NCI-H2196 (cell line): ENCODE data around the gene GPSM3.
A peak's percentile ranks its signal among the peaks of the same experiment; 100 is the strongest.

ENCODE experiments used
- DNase-seq: peaks from one replicate; lab custom pipeline; 2025; ENCODE audit not compliant: unreplicated experiment; lab: John Stamatoyannopoulos, UW

Gene GPSM3

GRCh38 chr6:32175711-32176475, 16.6 kb downstream of the GPSM3 start, which contains the start of gene AGPAT1:
Gene AGPAT1 (minus strand): TSS chr6:32176084. CDS start chr6:32171496, 4,588 bp downstream.
- peak; percentile 92 for DNase-seq

- no peak for DNase-seq
These were observed 17.1 kb downstream of the GPSM3 start for GRCh38 chr6:32175322-32175710.

GRCh38 chr6:32174416-32174815, 18.0 kb downstream of the GPSM3 start:
- DNase-seq, result no peak

- DNase-seq, result no peak
These were observed 19.3 kb downstream of the GPSM3 start for GRCh38 chr6:32173051-32173727.

GRCh38 chr6:32171234-32171633, 21.2 kb downstream of the GPSM3 start:
- DNase-seq, result no peak

GRCh38 chr6:32170294-32170693, 22.1 kb downstream of the GPSM3 start:
- no peak for DNase-seq

GRCh38 chr6:32168807-32169591, 23.4 kb downstream of the GPSM3 start:
- no peak for DNase-seq

GRCh38 chr6:32168350-32168749, 24.1 kb downstream of the GPSM3 start:
- DNase-seq, result no peak

- DNase-seq, result no peak
These were observed 24.6 kb downstream of the GPSM3 start for GRCh38 chr6:32167761-32168262.

GRCh38 chr6:32167154-32167760, 25.2 kb downstream of the GPSM3 start:
- DNase-seq, result no peak

- no peak for DNase-seq
These were observed 25.9 kb downstream of the GPSM3 start for GRCh38 chr6:32166411-32167061.

GRCh38 chr6:32164295-32164694, 28.1 kb downstream of the GPSM3 start, which contains the start of gene EGFL8:
Gene EGFL8 (plus strand): TSS chr6:32164595. CDS start chr6:32166166, 1,571 bp downstream.
- DNase-seq, result no peak

GRCh38 chr6:32163559-32164258, 28.7 kb downstream of the GPSM3 start:
- no peak for DNase-seq

GRCh38 chr6:32158052-32158451, 34.4 kb downstream of the GPSM3 start:
- no peak for DNase-seq

GRCh38 chr6:32156891-32157290, 35.6 kb downstream of the GPSM3 start:
- DNase-seq, result no peak

GRCh38 chr6:32154514-32155161, 37.8 kb downstream of the GPSM3 start:
- peak; percentile 71 for DNase-seq

GRCh38 chr6:32153564-32154513, 38.6 kb downstream of the GPSM3 start, which contains the start of gene PPT2:
Gene PPT2 (plus strand): TSS chr6:32154141. CDS start chr6:32154595, 454 bp downstream.
- peak; percentile 88 for DNase-seq
